ENCODE measurements around the gene FAS.

The FAS gene

GRCh38 chr10:88966797-88967196 lies 23.8 kb upstream of the FAS start:
- Histone ChIP-seq H3K9me3 (ENCODE audit: control insufficient read depth, low read length) (no peaks in the 10 kb centered on the region), H3K27me3 (ENCODE audit: control insufficient read depth, insufficient read depth, low read length, poor library complexity, severe bottlenecking) (no peaks in the 10 kb centered on the region), H3K27ac (ENCODE audit: insufficient read depth, low read depth, low read length, poor library complexity, severe bottlenecking) (no peak overlapping the region), H3K36me3 (ENCODE audit: control insufficient read depth, insufficient read depth, low read length) (no peaks in the 10 kb centered on the region), H3K4me1 (ENCODE audit: control insufficient read depth, insufficient read depth, low read length) (no peaks in the 10 kb centered on the region), H3K4me3 (ENCODE audit: insufficient read depth, low read depth, low read length) (no peak overlapping the region)
- 91 to 95% methylated on average over 3 of the region's 3 CpGs for WGBS, 2 experiments

GRCh38 chr10:88968391-88968790 lies 22.2 kb upstream of the FAS start:
- Histone ChIP-seq H3K27me3 (ENCODE audit: control insufficient read depth, insufficient read depth, low read length, poor library complexity, severe bottlenecking) (no peaks in the 10 kb centered on the region), H3K36me3 (ENCODE audit: control insufficient read depth, insufficient read depth, low read length) (no peaks in the 10 kb centered on the region), H3K4me1 (ENCODE audit: control insufficient read depth, insufficient read depth, low read length) (no peaks in the 10 kb centered on the region), H3K9me3 (ENCODE audit: control insufficient read depth, low read length) (no peaks in the 10 kb centered on the region), H3K27ac (ENCODE audit: insufficient read depth, low read depth, low read length, poor library complexity, severe bottlenecking) (no peak overlapping the region), H3K4me3 (ENCODE audit: insufficient read depth, low read depth, low read length) (no peak overlapping the region)
- 96% methylated on average over 2 of the region's 2 CpGs for WGBS, 2 experiments

DNA sequence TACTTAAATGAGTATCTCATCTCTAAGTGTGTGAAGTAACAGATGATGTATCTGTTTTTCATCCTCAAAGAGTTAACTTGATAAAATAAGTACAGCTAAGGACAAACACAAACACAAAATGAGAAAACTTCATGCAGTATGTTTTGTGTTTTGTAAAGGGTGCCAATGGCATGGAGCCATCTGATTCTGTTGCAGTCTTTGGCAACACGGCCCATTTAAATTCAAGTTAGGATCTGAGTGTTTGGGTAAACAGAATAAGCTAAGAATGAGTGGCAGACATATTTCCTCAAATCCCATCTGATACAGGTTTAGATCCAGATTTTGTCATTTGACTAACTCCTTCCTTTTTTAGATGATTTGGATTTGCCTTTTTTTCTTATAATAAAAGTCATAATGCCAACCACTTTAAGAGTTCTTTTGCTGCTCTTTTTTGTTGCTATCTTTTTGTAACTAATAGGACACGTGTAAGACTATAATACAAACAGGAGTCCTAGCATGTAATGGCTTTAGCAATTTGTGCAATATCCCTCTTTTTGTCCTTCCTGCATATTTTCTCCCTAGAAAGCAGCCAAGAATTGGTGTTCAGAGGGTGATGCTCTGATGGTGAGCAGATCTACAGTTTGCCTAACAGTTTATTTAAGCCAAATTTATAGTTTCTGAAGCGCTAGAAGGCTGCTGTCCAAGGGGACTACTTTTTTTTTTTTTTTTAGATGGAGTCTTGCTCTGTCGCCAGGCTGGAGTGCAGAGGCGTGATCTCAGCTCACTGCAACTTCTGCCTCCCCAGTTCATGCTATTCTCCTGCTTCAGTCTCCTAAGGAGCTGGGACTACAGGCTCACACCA lies 19.2 kb upstream of the FAS start:
- no peaks in the 10 kb centered on the region for H3K9me3 ChIP-seq (ENCODE audit: control insufficient read depth, low read length)
- no peaks in the 10 kb centered on the region for H3K4me1 ChIP-seq (ENCODE audit: control insufficient read depth, insufficient read depth, low read length)
- no peak overlapping the region for H3K4me3 ChIP-seq (ENCODE audit: insufficient read depth, low read depth, low read length)
- no peak overlapping the region for H3K27ac ChIP-seq (ENCODE audit: insufficient read depth, low read depth, low read length, poor library complexity, severe bottlenecking)
- no peaks in the 10 kb centered on the region for H3K27me3 ChIP-seq (ENCODE audit: control insufficient read depth, insufficient read depth, low read length, poor library complexity, severe bottlenecking)
- H3K36me3 ChIP-seq (ENCODE audit: control insufficient read depth, insufficient read depth, low read length): no peaks in the 10 kb centered on the region
- 92 to 95% methylated on average over 5 of the region's 5 CpGs for WGBS, 2 experiments

DNA sequence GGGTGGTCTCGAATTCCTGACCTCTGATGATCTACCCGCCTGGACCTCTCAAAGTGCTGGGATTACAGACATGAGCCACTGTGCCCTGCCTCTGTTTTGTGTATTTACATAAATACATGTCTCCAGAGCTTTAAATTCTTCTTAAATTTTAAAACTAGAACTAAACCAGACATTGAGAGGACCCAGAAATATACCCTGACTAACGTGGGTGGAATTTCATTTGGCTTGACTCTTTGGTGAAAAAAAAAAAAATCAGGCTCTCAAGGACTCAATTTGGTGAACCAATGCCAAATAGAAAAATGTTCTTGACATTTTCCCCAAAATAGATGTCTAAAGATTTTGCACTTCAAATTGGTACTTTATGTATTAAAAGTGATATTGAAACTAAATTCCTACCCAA lies 16.6 kb upstream of the FAS start:
- Histone ChIP-seq H3K36me3 (ENCODE audit: control insufficient read depth, insufficient read depth, low read length) (no peaks in the 10 kb centered on the region), H3K9me3 (ENCODE audit: control insufficient read depth, low read length) (no peaks in the 10 kb centered on the region), H3K27me3 (ENCODE audit: control insufficient read depth, insufficient read depth, low read length, poor library complexity, severe bottlenecking) (no peaks in the 10 kb centered on the region), H3K4me1 (ENCODE audit: control insufficient read depth, insufficient read depth, low read length) (peaks cover 1% of the 10 kb centered on the region), H3K4me3 (ENCODE audit: insufficient read depth, low read depth, low read length) (no peak overlapping the region), H3K27ac (ENCODE audit: insufficient read depth, low read depth, low read length, poor library complexity, severe bottlenecking) (no peak overlapping the region)
- 82 to 95% methylated on average over 3 of the region's 3 CpGs for WGBS, 2 experiments

GRCh38 chr10:88974446-88975376 lies 15.9 kb upstream of the FAS start:
- Histone ChIP-seq H3K4me1 (ENCODE audit: control insufficient read depth, insufficient read depth, low read length) (peaks cover 8% of the 10 kb centered on the region), H3K27me3 (ENCODE audit: control insufficient read depth, insufficient read depth, low read length, poor library complexity, severe bottlenecking) (no peaks in the 10 kb centered on the region), H3K36me3 (ENCODE audit: control insufficient read depth, insufficient read depth, low read length) (no peaks in the 10 kb centered on the region), H3K27ac (ENCODE audit: insufficient read depth, low read depth, low read length, poor library complexity, severe bottlenecking) (no peak overlapping the region), H3K4me3 (ENCODE audit: insufficient read depth, low read depth, low read length) (no peak overlapping the region), H3K9me3 (ENCODE audit: control insufficient read depth, low read length) (no peaks in the 10 kb centered on the region)
- WGBS, 2 experiments: 97 to 98% methylated on average over 6 to 7 of the region's 7 CpGs

GRCh38 chr10:88975377-88975720 lies 15.2 kb upstream of the FAS start:
- Histone ChIP-seq H3K4me3 (ENCODE audit: insufficient read depth, low read depth, low read length) (no peak overlapping the region), H3K9me3 (ENCODE audit: control insufficient read depth, low read length) (no peaks in the 10 kb centered on the region), H3K27ac (ENCODE audit: insufficient read depth, low read depth, low read length, poor library complexity, severe bottlenecking) (no peak overlapping the region), H3K36me3 (ENCODE audit: control insufficient read depth, insufficient read depth, low read length) (no peaks in the 10 kb centered on the region), H3K4me1 (ENCODE audit: control insufficient read depth, insufficient read depth, low read length) (peaks cover 8% of the 10 kb centered on the region), H3K27me3 (ENCODE audit: control insufficient read depth, insufficient read depth, low read length, poor library complexity, severe bottlenecking) (no peaks in the 10 kb centered on the region)
- 93 to 98% methylated on average over 3 of the region's 3 CpGs for WGBS, 2 experiments

- Histone ChIP-seq H3K4me1 (ENCODE audit: control insufficient read depth, insufficient read depth, low read length) (peaks cover 8% of the 10 kb centered on the region), H3K27me3 (ENCODE audit: control insufficient read depth, insufficient read depth, low read length, poor library complexity, severe bottlenecking) (no peaks in the 10 kb centered on the region), H3K4me3 (ENCODE audit: insufficient read depth, low read depth, low read length) (no peak overlapping the region), H3K36me3 (ENCODE audit: control insufficient read depth, insufficient read depth, low read length) (no peaks in the 10 kb centered on the region), H3K27ac (ENCODE audit: insufficient read depth, low read depth, low read length, poor library complexity, severe bottlenecking) (no peak overlapping the region), H3K9me3 (ENCODE audit: control insufficient read depth, low read length) (no peaks in the 10 kb centered on the region)
- WGBS, 2 experiments: 86 to 91% methylated on average over 2 of the region's 2 CpGs
Observed at GRCh38 chr10:88978463-88978862, 12.1 kb upstream of the FAS start.

GRCh38 chr10:88979153-88979562 lies 11.4 kb upstream of the FAS start:
- H3K27ac ChIP-seq (ENCODE audit: insufficient read depth, low read depth, low read length, poor library complexity, severe bottlenecking): no peak overlapping the region
- 12 to 31% methylated on average over 5 of the region's 5 CpGs for WGBS, 2 experiments
- H3K9me3 ChIP-seq (ENCODE audit: control insufficient read depth, low read length): no peaks in the 10 kb centered on the region
- H3K4me3 ChIP-seq (ENCODE audit: insufficient read depth, low read depth, low read length): no peak overlapping the region
- no peaks in the 10 kb centered on the region for H3K27me3 ChIP-seq (ENCODE audit: control insufficient read depth, insufficient read depth, low read length, poor library complexity, severe bottlenecking)
- H3K4me1 ChIP-seq (ENCODE audit: control insufficient read depth, insufficient read depth, low read length): peaks cover 8% of the 10 kb centered on the region
- no peaks in the 10 kb centered on the region for H3K36me3 ChIP-seq (ENCODE audit: control insufficient read depth, insufficient read depth, low read length)

DNA sequence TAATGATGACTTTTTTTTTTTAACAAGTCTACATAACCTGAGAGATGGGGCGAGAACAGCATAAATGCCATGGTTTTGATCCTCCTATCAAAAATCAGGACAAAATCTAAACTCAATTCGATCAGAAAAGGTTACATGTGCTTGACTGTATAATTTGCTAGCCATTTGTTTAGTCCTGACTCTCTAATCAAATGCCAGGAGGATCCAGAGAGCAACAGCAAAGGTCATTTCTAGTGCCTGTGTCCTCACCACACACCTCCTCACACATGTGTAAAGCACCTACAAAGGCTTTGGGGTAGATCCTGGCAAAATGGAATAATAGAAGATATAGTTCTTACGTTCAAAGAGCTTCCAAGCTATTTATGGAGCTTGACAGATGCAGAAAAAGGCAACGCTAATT lies 11.0 kb upstream of the FAS start:
- no peaks in the 10 kb centered on the region for H3K27me3 ChIP-seq (ENCODE audit: control insufficient read depth, insufficient read depth, low read length, poor library complexity, severe bottlenecking)
- H3K36me3 ChIP-seq (ENCODE audit: control insufficient read depth, insufficient read depth, low read length): no peaks in the 10 kb centered on the region
- H3K4me3 ChIP-seq (ENCODE audit: insufficient read depth, low read depth, low read length): no peak overlapping the region
- H3K27ac ChIP-seq (ENCODE audit: insufficient read depth, low read depth, low read length, poor library complexity, severe bottlenecking): no peak overlapping the region
- H3K9me3 ChIP-seq (ENCODE audit: control insufficient read depth, low read length): no peaks in the 10 kb centered on the region
- 90 to 93% methylated on average over 4 of the region's 4 CpGs for WGBS, 2 experiments
- peaks cover 8% of the 10 kb centered on the region for H3K4me1 ChIP-seq (ENCODE audit: control insufficient read depth, insufficient read depth, low read length)

GRCh38 chr10:88980247-88980646 lies 10.4 kb upstream of the FAS start:
- H3K4me3 ChIP-seq (ENCODE audit: insufficient read depth, low read depth, low read length): no peak overlapping the region
- peaks cover 8% of the 10 kb centered on the region for H3K4me1 ChIP-seq (ENCODE audit: control insufficient read depth, insufficient read depth, low read length)
- H3K27ac ChIP-seq (ENCODE audit: insufficient read depth, low read depth, low read length, poor library complexity, severe bottlenecking): no peak overlapping the region
- no peaks in the 10 kb centered on the region for H3K9me3 ChIP-seq (ENCODE audit: control insufficient read depth, low read length)
- WGBS, 2 experiments: 93 to 94% methylated on average over 4 of the region's 4 CpGs
- no peaks in the 10 kb centered on the region for H3K27me3 ChIP-seq (ENCODE audit: control insufficient read depth, insufficient read depth, low read length, poor library complexity, severe bottlenecking)
- H3K36me3 ChIP-seq (ENCODE audit: control insufficient read depth, insufficient read depth, low read length): no peaks in the 10 kb centered on the region
